Kidney capillary endothelial cell (primary cell): ENCODE results near the gene ARAP2.

Experiments
- DNase-seq: peaks from one replicate; pipeline ENCODE4 v3.0.0-alpha.2; 2018; ENCODE audit warnings: low spot score

ARAP2 gene

DNA sequence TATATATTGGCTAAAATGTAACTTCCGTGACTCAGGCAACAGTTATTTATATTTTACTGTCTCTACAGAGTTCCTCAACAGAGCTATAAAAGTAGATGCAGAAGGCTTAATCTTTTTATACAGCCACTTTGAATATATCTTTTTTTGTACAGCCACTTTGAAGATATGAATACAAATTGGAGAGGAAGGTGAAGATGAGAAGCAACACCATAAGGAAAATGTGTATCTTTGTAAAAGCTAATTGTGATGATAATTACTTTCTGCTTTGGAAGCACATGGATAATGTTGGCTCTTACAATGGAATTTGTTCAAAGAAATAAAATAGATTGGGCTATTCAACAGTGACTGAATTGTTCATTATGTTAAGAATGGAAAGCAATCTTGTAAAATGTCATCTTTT is 205.8 kb downstream of the ARAP2 start:
- no peak for DNase-seq

DNA sequence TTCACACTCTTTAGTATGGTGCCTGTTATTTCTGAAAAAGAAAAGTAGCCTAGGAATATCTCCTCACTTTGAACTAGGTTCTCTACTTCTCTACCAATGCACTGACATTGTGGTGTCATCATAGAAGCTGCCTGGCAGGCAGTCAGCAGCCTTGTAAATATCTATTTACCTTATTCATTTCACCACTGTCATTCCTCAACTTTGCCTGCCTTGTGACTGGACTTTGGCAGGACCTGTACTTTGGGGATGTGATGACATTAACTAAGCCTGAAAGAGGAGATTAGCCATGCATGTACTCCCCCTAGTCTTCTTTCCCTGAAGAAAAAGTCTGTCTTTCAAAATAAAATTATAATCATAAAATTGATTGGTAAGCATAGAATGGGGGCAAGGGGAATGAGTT is 207.2 kb downstream of the ARAP2 start:
- DNase-seq: no peak

DNA sequence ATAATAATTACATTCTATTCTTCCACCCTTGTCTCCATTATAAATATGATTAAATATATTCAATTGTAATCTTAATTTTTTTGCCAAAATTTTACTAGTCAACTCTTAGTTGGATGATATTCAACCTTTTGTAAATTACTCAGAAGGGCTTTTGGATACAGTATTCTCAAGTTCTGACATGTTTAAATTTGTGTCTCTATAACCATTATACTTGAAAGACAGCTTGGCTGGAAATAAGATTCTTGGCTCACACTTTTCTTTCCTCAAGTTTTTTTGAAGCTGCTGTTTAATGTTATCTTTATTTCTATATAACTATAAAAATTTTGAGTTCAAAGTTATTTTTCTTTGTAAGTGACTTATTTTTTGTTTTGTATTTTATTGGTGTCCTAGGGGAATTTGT is 214.4 kb downstream of the ARAP2 start:
- DNase-seq: no peak

DNA sequence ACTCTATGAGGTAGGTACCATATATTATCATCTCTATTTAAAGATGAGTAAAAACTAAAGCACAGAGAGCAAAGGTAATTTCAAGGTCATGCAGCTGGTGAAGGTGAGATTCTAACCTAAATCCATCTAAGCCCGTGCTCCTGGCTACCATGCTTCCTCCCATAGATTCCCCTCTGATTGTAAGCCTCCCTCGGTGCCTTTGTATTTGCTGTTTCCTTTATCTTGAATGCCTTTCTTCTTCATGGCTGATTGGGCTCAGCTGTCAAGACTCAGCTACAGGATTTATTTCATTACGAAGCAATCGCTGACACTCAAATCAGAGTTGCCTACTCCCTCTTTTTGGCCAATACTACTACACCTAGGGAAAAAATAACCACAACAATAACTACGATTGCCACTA is 217.1 kb downstream of the ARAP2 start:
- no peak for DNase-seq

DNA sequence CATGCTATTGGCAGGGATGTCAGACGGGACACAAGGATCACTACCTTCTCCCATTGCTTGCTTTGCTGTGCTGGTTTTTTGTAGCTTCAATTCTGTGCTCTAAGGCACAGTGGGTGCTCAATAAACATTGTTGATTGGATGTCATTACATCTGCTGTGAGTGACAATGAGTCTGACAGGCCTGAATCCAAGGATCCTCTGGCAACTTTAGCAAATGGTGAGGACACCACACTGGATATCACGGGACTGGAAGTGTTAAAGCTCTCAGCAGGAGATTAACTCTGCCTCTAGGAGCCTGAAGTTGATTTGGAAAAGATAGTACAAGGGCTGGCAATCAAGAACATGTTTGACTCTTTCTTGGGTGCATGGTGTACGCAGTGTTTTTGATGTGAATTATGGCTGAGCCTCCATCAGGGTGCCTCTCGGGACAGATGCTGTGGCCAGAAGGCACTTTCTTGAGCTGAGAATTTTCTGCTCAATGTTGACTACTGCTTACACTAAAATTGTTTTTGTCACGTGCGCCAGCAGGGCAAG is 217.9 kb downstream of the ARAP2 start:
- no peak for DNase-seq

DNA sequence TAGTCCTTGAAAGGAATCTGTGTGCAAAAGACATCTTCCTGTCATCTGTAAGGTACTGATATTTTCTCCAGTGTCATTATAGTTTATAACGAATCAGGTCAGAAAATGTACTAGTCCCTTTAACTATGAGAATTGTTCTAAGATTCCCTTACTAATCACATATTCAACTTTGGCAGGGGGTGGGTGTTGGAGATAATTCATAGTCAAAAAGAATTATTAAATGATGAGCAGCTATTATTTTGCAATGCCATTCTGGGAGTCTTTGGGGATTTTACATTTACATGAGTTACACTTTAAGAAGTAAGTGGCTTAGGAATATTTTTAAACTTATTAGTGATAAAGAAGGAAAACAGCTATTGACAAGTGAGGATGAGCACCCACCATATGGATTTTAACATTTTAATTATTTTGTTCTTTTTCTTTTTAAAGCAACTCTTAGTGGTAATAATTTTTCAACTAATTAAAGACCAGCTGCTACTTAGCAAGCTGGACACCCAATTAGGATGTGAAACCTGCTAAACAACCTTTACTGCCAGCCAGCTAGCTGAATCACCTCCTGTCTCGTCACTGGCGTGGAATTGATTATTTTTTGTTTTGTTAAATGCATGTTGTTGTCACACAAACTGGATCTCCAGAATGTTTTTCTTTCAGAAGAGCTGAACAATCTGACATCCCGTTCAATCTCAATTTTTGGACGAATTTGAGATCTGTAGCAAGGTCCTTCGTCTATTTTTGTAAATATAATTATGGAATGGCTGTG is 219.2 kb downstream of the ARAP2 start:
- DNase-seq: no peak

DNA sequence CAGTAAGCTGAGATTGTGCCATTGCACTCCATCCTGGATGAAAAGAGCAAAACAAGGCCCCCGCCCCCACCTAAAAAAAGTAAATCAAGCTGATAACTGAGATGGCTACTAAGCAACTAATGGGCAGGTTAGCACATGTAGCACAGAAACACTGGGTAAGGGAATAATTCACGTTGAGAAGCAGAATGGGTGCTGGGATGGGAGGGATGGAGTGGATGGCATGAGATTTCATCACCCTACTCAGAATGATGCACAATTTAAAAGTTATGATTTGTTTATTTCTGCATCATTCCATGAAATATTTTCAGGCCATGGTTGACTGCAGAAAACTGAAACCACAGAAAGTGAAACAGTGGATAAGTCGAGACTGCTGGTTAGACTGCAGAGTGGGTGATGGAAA is 224.0 kb downstream of the ARAP2 start:
- no peak for DNase-seq
